Stimulated activated CD8-positive, alpha-beta memory T cell treated with anti-CD3 and anti-CD28 coated beads, Interleukin-7, amount 100 ng/mL, for 48 hours (primary cell): ENCODE results near the gene LCE6A.

Source experiments
- DNase-seq, 2 donors: peaks; one replicate each; pipeline ENCODE4 v3.0.0-alpha.2; 2020; ENCODE audit warnings: low read depth in 1 of 2; ENCODE audit errors: extremely low read depth in 1 of 2

Gene LCE6A

DNA sequence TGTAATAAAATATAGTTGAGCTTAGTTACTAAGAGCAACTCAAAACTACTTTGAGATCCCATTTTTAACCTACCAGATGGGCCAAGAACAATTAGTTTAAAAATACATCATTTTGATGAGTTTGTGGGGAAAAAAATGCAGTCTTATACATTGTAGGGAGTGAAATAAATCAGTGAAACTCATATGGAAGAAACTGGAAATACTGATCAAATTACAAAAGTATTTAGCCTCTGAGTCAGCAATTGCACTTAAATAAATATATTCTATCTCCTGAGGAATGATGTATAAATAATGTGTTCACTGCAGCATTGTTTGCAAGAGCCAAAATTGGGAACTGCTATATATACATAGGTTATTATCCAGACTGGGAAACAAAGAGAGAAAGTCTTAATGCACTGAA lies 30.8 kb downstream of the LCE6A start:
- no peak for DNase-seq

DNA sequence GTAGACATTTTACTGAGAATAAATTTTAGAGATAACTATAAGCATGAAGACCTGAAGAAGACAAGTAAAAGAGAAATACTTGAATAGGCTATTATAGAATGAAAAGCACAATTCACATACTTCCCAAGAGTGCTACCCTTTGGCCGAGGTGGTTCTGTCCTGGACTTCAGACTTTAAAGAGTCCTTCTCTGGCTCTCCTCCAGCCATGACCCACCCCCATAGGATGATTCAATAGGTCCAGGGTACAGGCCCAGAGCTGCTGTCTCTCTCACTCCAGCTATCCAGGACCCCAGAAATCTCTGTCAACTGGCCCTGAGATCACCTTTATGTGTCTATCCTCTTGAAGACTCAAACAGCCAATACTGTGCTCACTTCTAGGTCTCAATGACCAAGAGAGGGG lies 34.2 kb downstream of the LCE6A start:
- no peak for DNase-seq

DNA sequence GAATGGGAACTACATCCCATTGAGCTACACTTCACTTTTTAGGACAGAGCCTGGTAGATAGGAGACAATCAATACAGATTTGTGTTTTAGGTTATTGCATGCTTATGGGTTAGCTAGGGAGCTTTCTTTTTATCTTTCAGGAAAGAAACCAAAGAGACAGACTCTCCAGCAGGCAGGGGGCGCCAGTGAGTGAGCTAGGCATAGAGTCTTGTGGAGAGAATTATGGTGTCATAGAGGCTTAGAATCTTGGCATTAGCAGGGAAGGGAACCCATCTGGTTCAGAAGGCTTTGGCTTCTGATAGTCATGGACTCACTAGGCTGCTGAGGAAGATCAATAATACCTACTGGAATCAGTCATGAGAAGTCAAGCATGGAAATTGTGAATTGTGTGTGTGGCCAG lies 35.4 kb downstream of the LCE6A start, which contains the start of gene SMCP:
Gene SMCP (plus strand): TSS at position 281 of the 400 bp plus-strand sequence. CDS start 6,101 bp downstream, outside the sequence.
- peak in 1 of 2 donors; percentile 5 for DNase-seq

DNA sequence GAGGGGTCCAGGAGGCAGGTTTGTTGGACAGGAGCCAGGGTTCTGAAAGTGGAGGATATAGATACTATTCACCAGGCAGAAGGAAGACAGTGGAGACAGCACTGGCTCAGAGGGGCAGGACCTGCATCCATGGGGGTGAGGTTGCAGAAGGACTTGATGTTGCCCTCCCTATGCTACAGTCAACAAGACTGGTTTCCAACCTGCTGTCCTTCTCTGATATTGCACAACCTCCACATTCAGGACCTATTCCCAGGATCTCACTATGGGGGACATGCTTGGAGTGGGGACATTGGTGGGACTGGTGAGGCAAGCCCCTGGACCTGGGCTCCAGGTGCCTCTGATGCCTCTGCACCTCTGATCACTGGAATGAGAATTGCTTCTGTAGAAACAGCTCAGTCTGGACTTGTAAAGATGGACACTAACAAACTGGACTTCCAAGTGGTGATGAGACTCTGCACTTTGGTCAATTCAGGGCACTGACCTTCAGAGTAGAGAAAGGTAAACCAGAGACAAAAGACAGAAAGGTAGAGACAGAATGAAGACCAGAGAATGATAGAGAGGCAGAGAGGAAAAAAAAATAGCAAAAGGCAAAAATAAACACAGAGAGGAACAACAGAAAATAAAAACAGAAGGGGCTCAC lies 37.0 kb downstream of the LCE6A start:
- DNase-seq = no peak

DNA sequence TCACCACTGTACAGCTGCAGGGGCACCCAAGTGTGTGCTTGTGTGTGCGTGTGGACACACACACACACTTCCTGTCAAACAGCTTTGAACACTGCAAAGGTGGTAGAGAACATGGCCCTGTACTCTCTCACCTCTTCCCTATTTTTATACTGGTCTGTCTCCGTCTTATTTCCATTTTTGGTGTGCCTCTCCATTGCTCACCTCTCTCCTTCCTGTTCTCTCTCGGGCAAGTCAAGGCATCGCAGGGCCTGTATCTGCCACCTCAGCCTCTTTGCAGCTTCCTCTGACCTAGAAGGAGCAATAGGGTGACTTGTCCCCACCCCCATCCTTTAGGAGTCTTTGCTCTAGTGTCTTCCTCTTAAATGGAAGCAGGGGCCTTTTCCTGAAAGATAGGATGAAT lies 37.7 kb downstream of the LCE6A start:
- DNase-seq = no peak

DNA sequence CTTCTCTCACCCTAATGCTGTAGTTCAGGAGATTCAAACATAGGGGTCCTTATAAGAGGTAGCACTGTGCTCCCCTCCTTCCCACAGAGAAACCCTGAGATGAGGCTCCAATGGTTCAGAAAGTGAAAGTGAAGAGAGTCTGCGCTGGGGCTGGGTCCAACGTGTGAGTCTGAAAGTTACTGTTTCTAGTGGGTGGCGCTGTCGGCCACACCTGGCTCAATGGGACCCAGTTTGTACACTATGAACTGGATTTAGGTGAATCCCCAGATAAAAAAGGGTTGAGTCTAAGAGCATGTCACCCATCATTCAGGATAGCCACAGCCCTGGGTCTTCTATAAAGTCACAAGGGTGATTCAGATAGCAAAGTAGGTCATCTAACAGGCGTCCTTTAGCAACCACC lies 38.3 kb downstream of the LCE6A start:
- no peak for DNase-seq

DNA sequence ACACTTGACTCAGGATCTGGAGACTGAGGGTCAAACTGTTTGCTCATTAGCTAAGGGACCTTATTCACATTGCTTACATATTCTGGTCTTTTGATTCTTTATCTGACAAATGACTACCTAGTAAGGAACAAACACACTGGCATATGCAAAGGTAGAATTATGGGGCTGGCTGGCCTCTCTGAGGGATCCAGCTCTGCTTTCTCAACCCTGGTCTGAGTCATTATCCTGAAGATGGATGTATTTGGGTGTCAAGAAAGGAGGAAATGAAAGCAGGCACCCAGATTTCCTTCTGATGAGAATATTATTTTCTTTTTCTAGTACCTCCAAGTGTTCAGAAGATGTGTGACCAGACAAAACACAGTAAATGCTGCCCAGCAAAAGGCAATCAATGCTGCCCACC lies 41.4 kb downstream of the LCE6A start:
- no peak for DNase-seq

DNA sequence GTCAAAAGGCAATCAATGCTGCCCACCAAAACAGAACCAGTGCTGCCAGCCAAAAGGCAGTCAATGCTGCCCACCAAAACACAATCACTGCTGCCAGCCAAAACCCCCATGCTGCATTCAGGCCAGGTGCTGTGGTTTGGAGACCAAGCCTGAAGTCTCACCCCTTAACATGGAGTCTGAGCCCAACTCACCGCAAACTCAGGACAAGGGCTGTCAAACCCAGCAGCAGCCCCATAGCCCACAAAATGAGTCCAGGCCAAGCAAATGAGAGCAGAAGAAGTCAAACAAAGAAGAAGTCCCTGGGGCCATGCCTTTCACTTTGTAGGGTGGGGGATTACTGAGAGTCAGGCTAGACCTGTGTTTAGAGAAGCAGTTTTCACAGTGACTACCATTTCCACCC lies 41.9 kb downstream of the LCE6A start:
- no peak for DNase-seq

DNA sequence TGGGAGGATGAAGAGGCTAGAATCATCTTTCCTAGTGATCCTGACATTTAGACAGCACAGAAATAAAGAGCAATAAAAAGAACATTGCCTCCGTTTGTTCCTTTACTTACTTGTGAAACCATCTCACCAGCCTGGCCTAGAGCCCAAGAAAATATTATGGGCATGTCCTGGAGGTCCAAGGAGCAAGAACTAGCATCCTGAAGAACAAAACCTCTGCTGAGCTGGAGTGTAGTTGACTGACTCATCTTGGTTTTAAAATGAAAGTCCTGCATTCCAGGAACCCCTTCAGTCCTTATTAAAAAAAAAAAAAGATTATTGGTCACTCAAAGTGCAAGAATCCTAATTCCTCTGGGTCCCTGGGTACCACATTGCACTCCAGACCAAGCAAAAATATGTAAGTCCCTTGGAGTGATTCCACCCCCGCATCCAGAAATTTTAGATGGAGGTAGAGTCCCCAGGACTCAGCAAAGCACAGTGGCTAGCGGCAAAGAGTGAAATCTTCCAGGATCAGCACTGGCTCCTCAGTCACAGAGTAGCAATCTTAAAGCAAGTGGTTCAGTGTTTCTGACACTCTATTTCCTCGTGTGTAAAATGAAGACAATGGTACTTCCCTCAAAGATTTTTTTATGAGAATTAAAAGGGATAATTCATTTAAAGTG lies 42.4 kb downstream of the LCE6A start:
- DNase-seq = no peak

DNA sequence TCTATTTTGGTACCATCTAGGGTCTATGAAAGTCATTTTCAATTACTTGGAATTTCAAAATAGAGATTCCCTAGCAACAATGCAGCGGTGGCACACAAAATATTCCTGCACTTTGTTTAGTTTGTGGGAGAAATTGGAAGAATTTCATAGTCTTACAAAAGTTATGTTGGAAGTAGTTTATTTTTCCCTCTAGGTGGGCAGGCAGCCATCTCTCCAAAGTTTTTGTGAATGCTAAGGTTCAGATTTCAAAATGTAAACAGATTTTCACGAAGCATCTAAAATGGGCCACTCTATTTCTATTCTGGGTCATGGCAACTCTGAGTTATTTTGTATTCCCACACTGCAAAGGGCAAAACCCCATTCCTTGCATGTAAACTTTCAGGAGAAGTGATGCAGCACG lies 43.4 kb downstream of the LCE6A start:
- DNase-seq = no peak

DNA sequence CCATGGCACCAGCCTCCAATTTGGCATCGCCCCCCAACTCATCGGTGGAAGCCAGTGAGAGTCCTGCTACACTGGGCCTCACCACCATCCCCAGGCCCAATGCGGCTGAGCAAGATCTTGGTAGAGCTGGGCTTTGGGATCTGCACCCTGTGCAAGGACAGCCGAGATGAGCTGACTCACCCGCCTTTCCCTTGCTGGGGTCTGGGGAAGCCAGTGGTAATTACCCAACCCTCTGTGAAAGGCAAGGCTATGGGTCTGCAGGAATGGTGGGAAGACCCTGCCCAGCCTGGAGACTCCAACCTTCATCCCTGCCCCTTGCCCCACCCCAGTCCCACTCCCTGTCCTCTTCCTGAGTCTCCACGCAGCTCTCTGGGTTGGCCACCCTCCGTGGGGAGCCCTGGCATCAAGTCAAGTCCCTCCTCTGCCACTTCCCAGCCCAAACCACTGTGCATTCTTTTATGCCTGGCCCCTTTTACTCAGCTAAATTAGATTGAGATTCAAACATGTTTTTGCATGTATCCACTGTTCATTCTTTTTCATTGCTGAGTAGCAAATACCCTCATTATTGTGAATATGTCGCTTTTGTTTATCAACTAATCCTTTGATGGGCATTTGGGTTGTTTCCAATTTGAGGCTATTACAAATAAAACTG lies 44.2 kb downstream of the LCE6A start:
- no peak for DNase-seq

DNA sequence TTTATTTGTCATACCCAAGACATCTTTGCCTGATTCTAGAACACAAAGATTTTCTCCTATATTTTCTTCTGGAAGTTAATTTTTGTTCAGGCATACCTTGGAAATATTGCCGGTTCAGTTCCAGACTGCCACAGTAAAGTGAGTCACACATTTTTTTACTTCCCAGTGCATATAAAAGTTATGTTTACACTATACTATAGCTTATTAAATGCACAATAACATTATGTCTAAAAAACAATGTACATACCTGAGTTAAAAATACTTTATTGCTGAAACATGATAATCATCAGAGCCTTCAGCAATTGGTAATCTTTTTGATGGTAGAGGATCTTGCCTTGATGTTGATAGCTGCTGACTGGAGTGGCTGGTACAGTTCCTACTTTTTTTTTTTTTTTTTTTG lies 45.5 kb downstream of the LCE6A start:
- no peak for DNase-seq
